ENCODE data around the gene PHACTR3.

GRCh38 chr20:59676851-59677182 is 72.5 kb downstream of the PHACTR3 start:
- TF ChIP-seq CTCF (IDR thresholded peaks at IDR 0.05; ENCODE audit: low read length) (no peak), EZH2phosphoT487 (IDR thresholded peaks at IDR 0.05; ENCODE audit: low read length) (no peak)

Data from MM.1S (cell line).